A549 (cell line): ENCODE measurements around the gene TMEM135. TPM values are rescaled to one million over a fixed set of nuclear protein-coding genes. Genes with fewer than 3 reads are reported as not detected.

Source experiments
- ATAC-seq, 2 experiments: fragments of 200-7000 bp in 1 of 2; fragments of >200 bp in 1 of 2; cut with Nextera tagmentation in 1 of 2; cut with Tn5 transposase in 1 of 2; 3 replicates each; pipeline versions ENCODE4 v1.8.0 to v1.9.1; 2018 to 2020; ENCODE audit warnings: mild to moderate bottlenecking in 1 of 2, moderate library complexity in 1 of 2
- CTCF ChIA-PET: fragments of 300-600 bp; sonication (Branson Sonifier 250); formaldehyde crosslinking; extraction: SDS; loops from one replicate; lab custom pipeline; 2021; ENCODE audit warnings: antibody characterized with exemption, inconsistent platforms; lab: Yijun Ruan, JAX
- POLR2A ChIA-PET: fragments of 350-600 bp; formaldehyde crosslinking; extraction: SDS; loops from one replicate; lab custom pipeline; 2021; ENCODE audit warnings: antibody characterized with exemption, inconsistent platforms; lab: Yijun Ruan, JAX
- DNase-seq, 2 experiments: peaks; one replicate each; pipeline versions ENCODE4 v3.0.0 to v3.0.0-alpha.2; 2011 to 2016; ENCODE audit warnings: low read depth in 1 of 2, low spot score in 1 of 2
- FAIRE-seq: peaks from 2 replicates; lab custom pipeline; 2011; peaks lifted over from hg19 to GRCh38; lab: Jason Lieb, UNC
- H3K27ac ChIP-seq, 2 experiments: fragments of >200 bp; sonication (Bioruptor Twin); formaldehyde crosslinking; 3 replicates each; pipeline ENCODE4 v1.5.1; 2016 to 2017
- H3K4me1 ChIP-seq: fragments of >200 bp; sonication (Bioruptor Twin); formaldehyde crosslinking; 3 replicates; pipeline ENCODE4 v1.6.1; 2016
- H3K4me2 ChIP-seq: fragments of >200 bp; sonication (Bioruptor Twin); formaldehyde crosslinking; 3 replicates; pipeline ENCODE4 v1.6.1; 2016
- H3K4me3 ChIP-seq: fragments of >200 bp; sonication (Bioruptor Twin); formaldehyde crosslinking; 3 replicates; pipeline ENCODE4 v1.5.1; 2016
- H3K9me3 ChIP-seq: fragments of >200 bp; sonication (Bioruptor Twin); formaldehyde crosslinking; 3 replicates; pipeline ENCODE4 v1.6.1; 2016
- BHLHE40 ChIP-seq: IDR thresholded peaks from 2 replicates; pipeline ENCODE4 v1.6.1; 2012; ENCODE audit warnings: low read depth, low read length, inconsistent platforms
- CBX8 ChIP-seq: fragments of 200-600 bp; sonication (generic); IDR thresholded peaks from 2 replicates; pipeline ENCODE4 v1.6.1; 2016
- EHF ChIP-seq: fragments of 250-450 bp; sonication (Bioruptor Pico); IDR thresholded peaks from 2 replicates; pipeline ENCODE4 v1.5.0; 2020; ENCODE audit warnings: mild to moderate bottlenecking
- EHMT2 ChIP-seq: fragments of 200-600 bp; sonication (generic); IDR thresholded peaks from 2 replicates; pipeline ENCODE4 v1.6.1; 2016; ENCODE audit warnings: antibody characterized with exemption, low read depth, mild to moderate bottlenecking, moderate library complexity
- FOSL2 ChIP-seq, 2 experiments: fragments of 450-650 bp in 1 of 2; fragments of >200 bp in 1 of 2; sonication (Bioruptor Twin) in 1 of 2; formaldehyde crosslinking; IDR thresholded peaks; 2 replicates each; pipeline versions ENCODE4 v1.5.0 to v1.6.1; 2016 to 2020; ENCODE audit warnings: mild to moderate bottlenecking in 1 of 2, moderate library complexity in 1 of 2
- FOXS1 ChIP-seq: fragments of 250-450 bp; sonication (Bioruptor Pico); IDR thresholded peaks from 2 replicates; pipeline ENCODE4 v1.5.0; 2020; ENCODE audit warnings: mild to moderate bottlenecking, moderate library complexity
- HDAC2 ChIP-seq: fragments of 200-600 bp; sonication (generic); IDR thresholded peaks from 2 replicates; pipeline ENCODE4 v1.6.1; 2016
- HEYL ChIP-seq: fragments of 250-450 bp; sonication (Bioruptor Pico); IDR thresholded peaks from 2 replicates; pipeline ENCODE4 v1.8.0; 2021; ENCODE audit warnings: mild to moderate bottlenecking, moderate library complexity
- JUN ChIP-seq, 2 experiments: fragments of >200 bp; sonication (Bioruptor Twin); formaldehyde crosslinking; IDR thresholded peaks; 2 replicates in 1 of 2; 3 replicates in 1 of 2; pipeline ENCODE4 v1.6.1; 2016 to 2017
- JUNB ChIP-seq: fragments of >200 bp; sonication (Bioruptor Twin); formaldehyde crosslinking; IDR thresholded peaks from 2 replicates; pipeline ENCODE4 v1.6.1; 2016
- KDM1A ChIP-seq: fragments of 200-600 bp; sonication (generic); IDR thresholded peaks from 2 replicates; pipeline ENCODE4 v1.6.1; 2016; ENCODE audit warnings: low read depth, mild to moderate bottlenecking
- NPAS2 ChIP-seq: fragments of 250-450 bp; sonication (Bioruptor Pico); IDR thresholded peaks from 2 replicates; pipeline ENCODE4 v1.8.0; 2022; ENCODE audit warnings: mild to moderate bottlenecking, moderate library complexity, borderline replicate concordance
- PHF8 ChIP-seq: fragments of 200-600 bp; sonication (generic); IDR thresholded peaks from 2 replicates; pipeline ENCODE4 v1.6.1; 2016; ENCODE audit warnings: low read depth, mild to moderate bottlenecking, antibody characterized with exemption, moderate library complexity, borderline replicate concordance
- SMC3 ChIP-seq: fragments of >200 bp; sonication (Bioruptor Twin); formaldehyde crosslinking; IDR thresholded peaks from 3 replicates; pipeline ENCODE4 v1.6.1; 2018; ENCODE audit warnings: inconsistent platforms
- SREBF2 ChIP-seq: fragments of 450-650 bp; IDR thresholded peaks from 2 replicates; pipeline ENCODE4 v1.6.1; 2014; ENCODE audit warnings: mild to moderate bottlenecking, moderate library complexity
- ZFP36 ChIP-seq: fragments of 450-650 bp; IDR thresholded peaks from 2 replicates; pipeline ENCODE4 v1.6.1; 2014; ENCODE audit warnings: borderline replicate concordance; ENCODE audit not compliant: partially characterized antibody
- ZNF302 ChIP-seq: fragments of 250-450 bp; sonication (Bioruptor Pico); IDR thresholded peaks from 2 replicates; pipeline ENCODE4 v1.9.0; 2021; ENCODE audit warnings: inconsistent platforms, mild to moderate bottlenecking, moderate library complexity
- ZSCAN20 ChIP-seq: fragments of 250-450 bp; sonication (Bioruptor Pico); IDR thresholded peaks from 2 replicates; pipeline ENCODE4 v1.8.0; 2022; ENCODE audit warnings: mild to moderate bottlenecking, moderate library complexity
- WGBS: methylation state at CpG from one replicate; pipeline ENCODE4 v1.1.6; 2017; ENCODE audit errors: missing lambda C conversion rate; 5-methylcytosine and 5-hydroxymethylcytosine counted together
- polyA plus RNA-seq, 4 experiments: library from polyadenylated mRNA; depleted of rRNA in 3 of 4; stranded (reverse); fragments of >200 nt; fragmentation: RNase III in 1 of 4; extraction: RNeasy Plus Mini Kit Qiagen cat#74134 plus additional on column Dnase treatment in 1 of 4; gene quantifications; 2 replicates in 3 of 4; 3 replicates in 1 of 4; pipeline ENCODE4 v1.2.3, GENCODE V29; 2011 to 2017
- TF ChIP-seq, protein P1 (sequence below): fragments of 200-600 bp; sonication (generic); IDR thresholded peaks from 2 replicates; pipeline ENCODE4 v1.6.1; 2016; ENCODE audit warnings: antibody characterized with exemption, mild to moderate bottlenecking, moderate library complexity
- TF ChIP-seq, protein P2 (sequence below): fragments of >200 bp; sonication (Bioruptor Twin); formaldehyde crosslinking; IDR thresholded peaks from 2 replicates; pipeline ENCODE4 v1.6.1; 2016
- TF ChIP-seq, protein P3 (sequence below): fragments of >200 bp; sonication (Bioruptor Twin); formaldehyde crosslinking; IDR thresholded peaks from 3 replicates; pipeline ENCODE4 v1.6.1; 2016
- TF ChIP-seq, protein P4 (sequence below): IDR thresholded peaks from 2 replicates; pipeline ENCODE4 v1.6.1; 2012; ENCODE audit warnings: low read depth, borderline replicate concordance
- TF ChIP-seq, protein P5 (sequence below): fragments of 150-350 bp; IDR thresholded peaks from 2 replicates; pipeline ENCODE4 v1.6.1; 2014; ENCODE audit warnings: low read depth, mild to moderate bottlenecking, low read length
- TF ChIP-seq, protein P6 (sequence below): fragments of 450-650 bp; IDR thresholded peaks from 2 replicates; pipeline ENCODE4 v1.6.1; 2014; ENCODE audit warnings: antibody characterized with exemption

Gene TMEM135
- polyA plus RNA-seq, 2 of the 4 experiments (the other 2 are of a cell fraction) = 18.4 to 18.5 TPM

DNA sequence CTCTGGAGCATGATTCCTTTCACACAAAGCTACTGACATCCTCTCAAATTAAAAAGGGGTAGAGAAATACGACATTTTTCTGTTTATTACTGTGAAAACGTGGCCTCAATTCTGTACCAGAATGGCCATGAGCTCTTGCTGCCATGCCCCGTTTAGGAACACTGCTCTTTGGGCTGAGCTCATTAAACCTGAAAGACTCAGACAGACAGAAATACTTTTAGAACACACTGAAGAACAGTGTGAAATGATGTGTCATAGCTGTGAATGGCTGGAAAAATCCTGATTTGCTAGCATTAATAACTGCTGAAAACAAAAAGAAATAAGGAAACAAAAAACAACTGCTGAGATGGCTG is 32.2 kb upstream of the TMEM135 start:
- H3K9me3 ChIP-seq = no peaks in the 10 kb centered on the region
- no peak for DNase-seq
- no peak for FAIRE-seq
- ATAC-seq = peak; percentile 62 to 63
- TF ChIP-seq HEYL (no peak), ZFP36 (no peak), FOXS1 (CRISPR knock-in tag) (no peak), SMC3 (no peak), JUNB (no peak), NPAS2 (no peak)
- TF ChIP-seq, protein P1, sequence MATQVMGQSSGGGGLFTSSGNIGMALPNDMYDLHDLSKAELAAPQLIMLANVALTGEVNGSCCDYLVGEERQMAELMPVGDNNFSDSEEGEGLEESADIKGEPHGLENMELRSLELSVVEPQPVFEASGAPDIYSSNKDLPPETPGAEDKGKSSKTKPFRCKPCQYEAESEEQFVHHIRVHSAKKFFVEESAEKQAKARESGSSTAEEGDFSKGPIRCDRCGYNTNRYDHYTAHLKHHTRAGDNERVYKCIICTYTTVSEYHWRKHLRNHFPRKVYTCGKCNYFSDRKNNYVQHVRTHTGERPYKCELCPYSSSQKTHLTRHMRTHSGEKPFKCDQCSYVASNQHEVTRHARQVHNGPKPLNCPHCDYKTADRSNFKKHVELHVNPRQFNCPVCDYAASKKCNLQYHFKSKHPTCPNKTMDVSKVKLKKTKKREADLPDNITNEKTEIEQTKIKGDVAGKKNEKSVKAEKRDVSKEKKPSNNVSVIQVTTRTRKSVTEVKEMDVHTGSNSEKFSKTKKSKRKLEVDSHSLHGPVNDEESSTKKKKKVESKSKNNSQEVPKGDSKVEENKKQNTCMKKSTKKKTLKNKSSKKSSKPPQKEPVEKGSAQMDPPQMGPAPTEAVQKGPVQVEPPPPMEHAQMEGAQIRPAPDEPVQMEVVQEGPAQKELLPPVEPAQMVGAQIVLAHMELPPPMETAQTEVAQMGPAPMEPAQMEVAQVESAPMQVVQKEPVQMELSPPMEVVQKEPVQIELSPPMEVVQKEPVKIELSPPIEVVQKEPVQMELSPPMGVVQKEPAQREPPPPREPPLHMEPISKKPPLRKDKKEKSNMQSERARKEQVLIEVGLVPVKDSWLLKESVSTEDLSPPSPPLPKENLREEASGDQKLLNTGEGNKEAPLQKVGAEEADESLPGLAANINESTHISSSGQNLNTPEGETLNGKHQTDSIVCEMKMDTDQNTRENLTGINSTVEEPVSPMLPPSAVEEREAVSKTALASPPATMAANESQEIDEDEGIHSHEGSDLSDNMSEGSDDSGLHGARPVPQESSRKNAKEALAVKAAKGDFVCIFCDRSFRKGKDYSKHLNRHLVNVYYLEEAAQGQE = no peak
- TF ChIP-seq, protein P2, sequence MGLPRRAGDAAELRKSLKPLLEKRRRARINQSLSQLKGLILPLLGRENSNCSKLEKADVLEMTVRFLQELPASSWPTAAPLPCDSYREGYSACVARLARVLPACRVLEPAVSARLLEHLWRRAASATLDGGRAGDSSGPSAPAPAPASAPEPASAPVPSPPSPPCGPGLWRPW = no peak
- TF ChIP-seq, all 56 proteins: peak for 0
- H3K4me2 ChIP-seq = peak overlapping the region; percentile 74
- WGBS = 14% methylated on average over 3 of the region's 3 CpGs
- ChIA-PET POLR2A (interaction anchor here (1.0 to 1.1 kb wide), 2 partner anchors 32 to 50 kb away, joined by 3 to 10 read pairs; partner anchors contain the start of genes FZD4 and TMEM135), CTCF (interaction anchor here (0.7 to 1.3 kb wide), 3 partner anchors 10 to 66 kb away, joined by 3 read pairs; no protein-coding TSS in a partner anchor)
- H3K27ac ChIP-seq = peak overlapping the region; percentile 40 to 63
- peaks cover 7% of the 10 kb centered on the region for H3K4me1 ChIP-seq
- peak overlapping the region; percentile 38 for H3K4me3 ChIP-seq

DNA sequence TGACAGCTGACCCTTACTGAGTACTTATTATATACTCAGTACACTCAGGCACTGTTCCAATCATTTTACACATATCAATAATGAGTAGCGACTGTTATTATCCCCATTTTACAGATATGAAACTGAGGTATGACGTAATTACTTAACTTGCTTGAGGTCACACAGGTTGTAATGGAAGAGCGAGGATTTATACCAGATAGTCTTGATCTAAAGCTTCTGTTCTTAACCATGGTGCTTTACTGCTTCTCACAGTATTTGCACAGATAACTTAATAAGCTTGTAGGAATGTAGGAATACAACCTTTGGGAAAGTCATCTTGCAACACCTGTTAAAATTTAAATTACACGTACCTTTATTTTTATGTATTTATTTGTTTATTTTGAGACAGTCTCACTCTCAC is 31.7 kb upstream of the TMEM135 start:
- Histone ChIP-seq H3K4me3 (no peak overlapping the region), H3K4me1 (peaks cover 7% of the 10 kb centered on the region; the same call in 2 of the 3 replicates), H3K9me3 (no peaks in the 10 kb centered on the region), H3K4me2 (peak overlapping the region; percentile 74; the same call in 2 of the 3 replicates), H3K27ac (no peak overlapping the region)
- DNase-seq (no peak), FAIRE-seq (peak; percentile 7), ATAC-seq (no peak)
- CTCF ChIA-PET = interaction anchor here (0.7 to 1.3 kb wide), 4 partner anchors 10 to 67 kb away, joined by 3 to 4 read pairs (median 3); no protein-coding TSS in a partner anchor
- POLR2A ChIA-PET = interaction anchor here (1.0 kb wide), 1 partner anchor 51 kb away, joined by 3 read pairs; the partner anchor contains the start of gene FZD4
- TF ChIP-seq, protein P3, sequence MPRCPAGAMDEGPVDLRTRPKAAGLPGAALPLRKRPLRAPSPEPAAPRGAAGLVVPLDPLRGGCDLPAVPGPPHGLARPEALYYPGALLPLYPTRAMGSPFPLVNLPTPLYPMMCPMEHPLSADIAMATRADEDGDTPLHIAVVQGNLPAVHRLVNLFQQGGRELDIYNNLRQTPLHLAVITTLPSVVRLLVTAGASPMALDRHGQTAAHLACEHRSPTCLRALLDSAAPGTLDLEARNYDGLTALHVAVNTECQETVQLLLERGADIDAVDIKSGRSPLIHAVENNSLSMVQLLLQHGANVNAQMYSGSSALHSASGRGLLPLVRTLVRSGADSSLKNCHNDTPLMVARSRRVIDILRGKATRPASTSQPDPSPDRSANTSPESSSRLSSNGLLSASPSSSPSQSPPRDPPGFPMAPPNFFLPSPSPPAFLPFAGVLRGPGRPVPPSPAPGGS = no peak
- TF ChIP-seq HDAC2 (peak; percentile 56; the same call in 1 of the 2 replicates), KDM1A (0 out of 2 replicates have a peak, but pooled peaks have one; percentile 70)
- WGBS = 85% methylated on average over 4 of the region's 4 CpGs

DNA sequence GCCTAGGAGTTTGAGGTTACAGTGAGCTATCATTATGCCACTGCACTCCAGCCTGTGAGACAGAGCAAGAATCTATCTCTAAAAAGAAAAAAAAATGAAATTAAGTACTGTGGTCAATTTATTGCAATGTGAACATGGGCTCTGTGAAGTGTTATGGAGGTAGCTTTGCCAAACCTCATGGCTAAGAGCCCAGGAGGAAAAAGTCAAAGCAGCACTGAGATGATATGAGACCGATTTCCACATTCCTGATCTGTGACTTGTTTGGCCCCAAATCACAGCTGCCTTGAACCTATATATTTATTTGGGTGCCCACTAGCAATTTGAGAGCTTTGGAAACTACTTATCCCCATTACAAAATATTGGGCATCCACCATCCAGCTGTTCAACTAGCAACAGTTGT is 29.8 kb upstream of the TMEM135 start:
- no peaks in the 10 kb centered on the region for H3K9me3 ChIP-seq
- DNase-seq (no peak), FAIRE-seq (no peak), ATAC-seq (no peak)
- H3K27ac ChIP-seq = no peak overlapping the region
- CTCF ChIA-PET = no interaction called here
- 78% methylated on average over 1 of the region's 1 CpG for WGBS
- no peak overlapping the region for H3K4me2 ChIP-seq
- peaks cover 7% of the 10 kb centered on the region; the same call in 2 of the 3 replicates for H3K4me1 ChIP-seq
- POLR2A ChIA-PET = no interaction called here
- no peak overlapping the region for H3K4me3 ChIP-seq
- TF ChIP-seq, protein P4, sequence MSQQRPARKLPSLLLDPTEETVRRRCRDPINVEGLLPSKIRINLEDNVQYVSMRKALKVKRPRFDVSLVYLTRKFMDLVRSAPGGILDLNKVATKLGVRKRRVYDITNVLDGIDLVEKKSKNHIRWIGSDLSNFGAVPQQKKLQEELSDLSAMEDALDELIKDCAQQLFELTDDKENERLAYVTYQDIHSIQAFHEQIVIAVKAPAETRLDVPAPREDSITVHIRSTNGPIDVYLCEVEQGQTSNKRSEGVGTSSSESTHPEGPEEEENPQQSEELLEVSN = no peak
- TF ChIP-seq ZSCAN20 (CRISPR knock-in tag) (no peak), JUN (IDR thresholded peaks at IDR 0.05) (no peak), ZNF302 (CRISPR knock-in tag) (no peak), PHF8 (no peak), SREBF2 (no peak), EHMT2 (no peak), FOSL2 (IDR thresholded peaks at IDR 0.05) (no peak), FOSL2 (CRISPR knock-in tag; IDR thresholded peaks at IDR 0.05) (no peak), CBX8 (no peak), NPAS2 (no peak), EHF (CRISPR knock-in tag) (no peak), BHLHE40 (no peak)
- TF ChIP-seq, protein P5, sequence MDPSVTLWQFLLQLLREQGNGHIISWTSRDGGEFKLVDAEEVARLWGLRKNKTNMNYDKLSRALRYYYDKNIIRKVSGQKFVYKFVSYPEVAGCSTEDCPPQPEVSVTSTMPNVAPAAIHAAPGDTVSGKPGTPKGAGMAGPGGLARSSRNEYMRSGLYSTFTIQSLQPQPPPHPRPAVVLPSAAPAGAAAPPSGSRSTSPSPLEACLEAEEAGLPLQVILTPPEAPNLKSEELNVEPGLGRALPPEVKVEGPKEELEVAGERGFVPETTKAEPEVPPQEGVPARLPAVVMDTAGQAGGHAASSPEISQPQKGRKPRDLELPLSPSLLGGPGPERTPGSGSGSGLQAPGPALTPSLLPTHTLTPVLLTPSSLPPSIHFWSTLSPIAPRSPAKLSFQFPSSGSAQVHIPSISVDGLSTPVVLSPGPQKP = no peak
- TF ChIP-seq, protein P6, sequence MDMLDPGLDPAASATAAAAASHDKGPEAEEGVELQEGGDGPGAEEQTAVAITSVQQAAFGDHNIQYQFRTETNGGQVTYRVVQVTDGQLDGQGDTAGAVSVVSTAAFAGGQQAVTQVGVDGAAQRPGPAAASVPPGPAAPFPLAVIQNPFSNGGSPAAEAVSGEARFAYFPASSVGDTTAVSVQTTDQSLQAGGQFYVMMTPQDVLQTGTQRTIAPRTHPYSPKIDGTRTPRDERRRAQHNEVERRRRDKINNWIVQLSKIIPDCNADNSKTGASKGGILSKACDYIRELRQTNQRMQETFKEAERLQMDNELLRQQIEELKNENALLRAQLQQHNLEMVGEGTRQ = no peak
- TF ChIP-seq, protein P2 = no peak
